IMR-90 (cell line): ENCODE measurements around the gene R3HDM2. TPM values are rescaled to one million over a fixed set of nuclear protein-coding genes. Genes with fewer than 3 reads are reported as not detected.

Source experiments
- ATAC-seq: fragments of 200-7000 bp; cut with Tn5 transposase; 2 replicates; pipeline ENCODE4 v1.9.1; 2020; ENCODE audit warnings: low read depth, mild to moderate bottlenecking, moderate library complexity
- BruUV-seq: library from RNA; stranded (reverse); fragments of 400-500 nt; replicated peaks from 2 replicates; lab custom pipeline; 2021; lab: Mats Ljungman, UMichigan
- CTCF ChIA-PET: fragments of 300-600 bp; formaldehyde crosslinking; extraction: SDS; loops from one replicate; lab custom pipeline; 2021; ENCODE audit warnings: antibody characterized with exemption; lab: Yijun Ruan, JAX
- POLR2A ChIA-PET: fragments of 300-600 bp; sonication (Branson Sonifier 250); formaldehyde crosslinking; loops from one replicate; lab custom pipeline; 2022; ENCODE audit warnings: antibody characterized with exemption; ENCODE audit not compliant: unreplicated experiment; lab: Charles Lee
- DNase-seq: peaks from one replicate; pipeline ENCODE4 v3.0.0; 2013
- H2AFZ ChIP-seq: replicated peaks from 2 replicates; pipeline ENCODE3; 2013; ENCODE audit warnings: low read length, mild to moderate bottlenecking; ENCODE audit not compliant: poor library complexity
- H2AK5ac ChIP-seq: 2 replicates; pipeline ENCODE4 v1.6.1; 2013; ENCODE audit warnings: low read depth, low read length, inconsistent platforms
- H2AK9ac ChIP-seq: replicated peaks from 2 replicates; pipeline ENCODE3; 2013; ENCODE audit warnings: mild to moderate bottlenecking, low read depth, low read length, moderate library complexity; ENCODE audit not compliant: poor library complexity
- H2BK120ac ChIP-seq: 2 replicates; pipeline ENCODE4 v1.6.1; 2013; ENCODE audit warnings: low read depth, low read length, inconsistent platforms
- H2BK15ac ChIP-seq: 3 replicates; pipeline ENCODE4 v1.6.1; 2013; ENCODE audit warnings: low read depth, low read length, inconsistent platforms
- H2BK20ac ChIP-seq: 2 replicates; pipeline ENCODE4 v1.6.1; 2013; ENCODE audit warnings: low read depth, mild to moderate bottlenecking, inconsistent platforms, low read length, moderate library complexity
- H2BK5ac ChIP-seq: 2 replicates; pipeline ENCODE4 v1.6.1; 2013; ENCODE audit warnings: mild to moderate bottlenecking, low read depth, low read length, inconsistent platforms; ENCODE audit not compliant: poor library complexity, severe bottlenecking
- H3K14ac ChIP-seq: replicated peaks from 2 replicates; pipeline ENCODE4 v1.6.1; 2013; ENCODE audit warnings: low read depth, low read length, inconsistent platforms
- H3K18ac ChIP-seq: 2 replicates; pipeline ENCODE4 v1.6.1; 2013; ENCODE audit warnings: low read depth, low read length, control low read depth
- H3K23ac ChIP-seq: 2 replicates; pipeline ENCODE4 v1.6.1; 2013; ENCODE audit warnings: low read depth, low read length, inconsistent platforms
- H3K27ac ChIP-seq: 2 replicates; pipeline ENCODE4 v1.5.1; 2013; ENCODE audit warnings: mild to moderate bottlenecking, control low read depth, low read length; ENCODE audit not compliant: insufficient read depth
- H3K27me3 ChIP-seq: 2 replicates; pipeline ENCODE4 v1.6.1; 2013; ENCODE audit warnings: low read length; ENCODE audit not compliant: control insufficient read depth, insufficient read depth
- H3K36me3 ChIP-seq: 2 replicates; pipeline ENCODE4 v1.6.1; 2013; ENCODE audit warnings: low read length, mixed read lengths; ENCODE audit not compliant: control insufficient read depth, insufficient read depth
- H3K4ac ChIP-seq: 2 replicates; pipeline ENCODE4 v1.6.1; 2013; ENCODE audit warnings: low read depth, low read length, inconsistent platforms
- H3K4me1 ChIP-seq: 2 replicates; pipeline ENCODE4 v1.6.1; 2013; ENCODE audit warnings: low read length, mixed read lengths; ENCODE audit not compliant: control insufficient read depth, insufficient read depth
- H3K4me2 ChIP-seq: 2 replicates; pipeline ENCODE4 v1.6.1; 2013; ENCODE audit warnings: low read depth, mild to moderate bottlenecking, control low read depth, low read length, moderate library complexity
- H3K4me3 ChIP-seq: 2 replicates; pipeline ENCODE4 v1.5.1; 2013; ENCODE audit warnings: low read depth, mild to moderate bottlenecking, control low read depth, low read length, moderate library complexity; ENCODE audit not compliant: insufficient read depth
- H3K56ac ChIP-seq: 2 replicates; pipeline ENCODE4 v1.6.1; 2013; ENCODE audit warnings: low read length, inconsistent platforms; ENCODE audit not compliant: insufficient read depth; ENCODE audit errors: extremely low read depth
- H3K79me1 ChIP-seq, 2 experiments: 2 replicates each; pipeline ENCODE4 v1.6.1; 2013; ENCODE audit warnings: low read length in 2 of 2, inconsistent platforms in 1 of 2, low read depth in 1 of 2
- H3K9ac ChIP-seq: 2 replicates; pipeline ENCODE4 v1.6.1; 2013; ENCODE audit warnings: low read depth, low read length, control low read depth
- H3K9me1 ChIP-seq: 2 replicates; pipeline ENCODE4 v1.6.1; 2013; ENCODE audit warnings: low read length, inconsistent platforms; ENCODE audit not compliant: insufficient read depth
- H3K9me3 ChIP-seq: 2 replicates; pipeline ENCODE4 v1.6.1; 2013; ENCODE audit warnings: low read length; ENCODE audit not compliant: control insufficient read depth, insufficient read depth
- H4K20me1 ChIP-seq: 2 replicates; pipeline ENCODE4 v1.6.1; 2013; ENCODE audit warnings: low read length, inconsistent platforms; ENCODE audit not compliant: insufficient read depth
- H4K5ac ChIP-seq: 2 replicates; pipeline ENCODE4 v1.6.1; 2013; ENCODE audit warnings: mild to moderate bottlenecking, low read depth, low read length, control low read depth
- H4K8ac ChIP-seq, 2 experiments: 2 replicates each; pipeline ENCODE4 v1.6.1; 2013; ENCODE audit warnings: low read depth in 2 of 2, low read length in 2 of 2, control low read depth in 1 of 2, inconsistent platforms in 1 of 2
- H4K91ac ChIP-seq: 2 replicates; pipeline ENCODE4 v1.6.1; 2013; ENCODE audit warnings: low read depth, low read length, inconsistent platforms; ENCODE audit not compliant: insufficient read depth
- BHLHE40 ChIP-seq: fragments of 150-350 bp; IDR thresholded peaks from 2 replicates; pipeline ENCODE4 v1.6.1; 2016; ENCODE audit warnings: mild to moderate bottlenecking, low read depth, low read length
- CEBPB ChIP-seq: IDR thresholded peaks from 2 replicates; pipeline ENCODE4 v1.6.1; 2012; ENCODE audit warnings: low read depth, low read length, improper control_type of control experiment
- CHD1 ChIP-seq: IDR thresholded peaks from 2 replicates; pipeline ENCODE4 v1.6.1; 2012; ENCODE audit warnings: low read depth, low read length, improper control_type of control experiment
- FOS ChIP-seq: fragments of 150-350 bp; IDR thresholded peaks from 2 replicates; pipeline ENCODE4 v1.6.1; 2016; ENCODE audit warnings: low read depth, low read length
- MAFK ChIP-seq: IDR thresholded peaks from 2 replicates; pipeline ENCODE4 v1.6.1; 2012; ENCODE audit warnings: low read depth, low read length, improper control_type of control experiment
- RAD21 ChIP-seq: IDR thresholded peaks from 2 replicates; pipeline ENCODE4 v1.6.1; 2012; ENCODE audit warnings: low read length, improper control_type of control experiment
- RFX5 ChIP-seq: IDR thresholded peaks from 2 replicates; pipeline ENCODE4 v1.8.0; 2012; ENCODE audit warnings: low read depth, mild to moderate bottlenecking, low read length, moderate library complexity
- USF2 ChIP-seq: fragments of 150-350 bp; IDR thresholded peaks from 2 replicates; pipeline ENCODE4 v1.6.1; 2017; ENCODE audit warnings: mild to moderate bottlenecking, antibody characterized with exemption, low read length, low read depth
- WGBS, 2 experiments: methylation state at CpG; one replicate each; pipeline versions ENCODE4 v1.1.5 to v1.1.7; 2013; ENCODE audit warnings: missing lambda C conversion rate in 2 of 2; ENCODE audit not compliant: insufficient read length in 1 of 2; ENCODE audit errors: extremely low coverage in 2 of 2; 5-methylcytosine and 5-hydroxymethylcytosine counted together
- dilution Hi-C: fragments of 300-500 bp; cut with HindIII; formaldehyde crosslinking; loops from one replicate; pipeline ENCODE4 v1.14.3; 2018; ENCODE audit warnings: low sequenced_read_pairs; ENCODE audit not compliant: unreplicated experiment
- in situ Hi-C: fragments of 300-500 bp; cut with MboI; formaldehyde crosslinking; loops from 3 replicates; pipeline ENCODE4 v1.14.3; 2019; ENCODE audit warnings: low sequenced_read_pairs, inconsistent platforms, mixed read lengths
- intact Hi-C: fragments of 100-400 bp; cut with micrococcal nuclease; formaldehyde crosslinking; loops from 2 replicates; pipeline ENCODE4 v1.10.0; 2022
- polyA plus RNA-seq, 3 experiments: library from polyadenylated mRNA; depleted of rRNA; stranded (reverse); fragments of >200 nt; gene quantifications; 2 replicates each; pipeline ENCODE4 v1.2.3, GENCODE V29; 2012; ENCODE audit warnings: low replicate concordance in 1 of 3
- total RNA-seq: library from RNA; depleted of rRNA; stranded (reverse); fragments of >200 nt; gene quantifications from 2 replicates; pipeline ENCODE4 v1.2.3, GENCODE V29; 2012

R3HDM2 gene
- total and polyA plus RNA-seq, 2 of the 4 experiments (the other 2 are of a cell fraction), result 7.5 to 28.4 TPM

DNA sequence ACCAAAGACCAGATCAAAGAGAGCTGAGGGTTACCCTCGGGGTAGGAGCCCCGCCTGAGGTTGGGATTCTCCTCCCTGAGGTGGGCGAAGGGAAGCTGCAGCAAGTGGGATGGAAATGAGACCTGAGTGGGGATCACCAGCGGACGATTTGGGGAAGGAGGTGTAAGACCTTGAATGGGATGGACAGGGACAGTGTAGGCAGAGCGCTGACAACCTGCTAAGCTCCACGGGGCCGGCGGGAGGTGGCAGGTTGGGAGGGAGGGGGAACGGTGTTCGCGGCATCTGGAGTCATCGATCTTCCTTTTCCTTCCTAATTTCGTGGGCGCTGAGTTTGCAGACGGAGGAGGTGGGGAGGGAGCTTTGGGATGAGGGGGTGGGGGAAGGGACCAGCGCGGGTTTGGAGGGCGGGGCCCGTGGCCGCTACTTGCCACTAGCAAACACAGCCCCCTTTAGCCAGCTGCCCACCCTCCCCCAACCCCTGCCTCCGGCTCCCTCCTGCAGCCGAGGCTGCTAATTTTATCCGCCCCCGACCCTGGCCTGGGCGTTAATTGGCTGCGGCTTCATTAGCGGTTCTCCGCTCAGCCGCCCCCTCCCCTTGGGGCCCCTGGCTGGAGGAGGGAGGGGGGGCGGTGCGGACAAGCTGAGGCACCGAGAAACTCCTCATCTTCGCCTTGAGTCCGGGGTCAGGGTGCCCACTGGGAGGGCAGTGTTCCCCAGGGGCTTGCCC, 204.1 kb downstream of the R3HDM2 start (continued):
- TF ChIP-seq RAD21, result no peak

DNA sequence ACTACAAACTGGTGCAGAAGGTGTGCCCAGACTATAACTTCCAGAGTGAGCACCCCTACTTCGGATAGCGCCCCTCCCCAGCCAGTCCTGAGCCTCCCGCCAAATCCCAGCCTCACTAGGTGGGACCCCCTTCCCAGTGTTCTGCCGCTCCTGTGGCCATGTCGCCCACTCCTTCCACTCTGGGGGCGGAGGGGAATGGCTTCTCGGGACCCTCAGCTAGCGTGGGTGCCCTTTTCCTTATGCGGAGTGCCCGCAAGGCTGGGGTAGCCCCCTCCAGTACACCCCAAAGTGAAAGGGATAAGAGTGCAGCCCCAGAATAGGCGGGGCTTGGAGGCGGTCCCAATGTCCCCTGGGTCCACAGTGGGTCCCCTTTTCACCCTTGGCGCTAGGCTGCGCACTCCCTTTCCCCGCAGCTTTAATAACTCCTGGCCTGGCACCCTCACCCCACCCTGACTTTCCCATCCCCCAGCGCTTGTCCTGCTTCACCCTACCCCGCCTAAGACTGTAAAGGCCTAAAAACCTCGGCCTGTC, 205.1 kb downstream of the R3HDM2 start:
- BruUV-seq, result no TSS peak
- Histone ChIP-seq H3K23ac (no peak overlapping the region), H3K14ac (no peak overlapping the region), H3K36me3 (peaks cover under 1% of the 10 kb centered on the region), H2BK15ac (no peak overlapping the region), H3K4me1 (peaks cover 6% of the 10 kb centered on the region), H2BK5ac (no peak overlapping the region), H3K4ac (no peak overlapping the region), H2BK120ac (no peak overlapping the region), H3K4me2 (no peak overlapping the region), H3K9me3 (no peaks in the 10 kb centered on the region), H3K79me1 (peaks cover 8 to 17% of the 10 kb centered on the region in 2 experiments; a peak in 3 of 4 replicates), H4K91ac (no peak overlapping the region), H3K9me1 (peaks cover 6% of the 10 kb centered on the region), H3K4me3 (no peak overlapping the region), H3K27me3 (peaks cover 27% of the 10 kb centered on the region), H3K56ac (no peak overlapping the region), H2BK20ac (no peak overlapping the region), H4K5ac (no peak overlapping the region), H2AK5ac (no peak overlapping the region), H3K18ac (no peak overlapping the region), H3K27ac (no peak overlapping the region), H4K20me1 (peaks cover 5% of the 10 kb centered on the region), H3K9ac (no peak overlapping the region), H4K8ac (no peak overlapping the region), H2AFZ (no peak overlapping the region), H2AK9ac (no peak overlapping the region)
- dilution Hi-C loops, result no loop called here
- ChIA-PET CTCF (no interaction called here), POLR2A (no interaction called here)
- TF ChIP-seq FOS, result no peak
- TF ChIP-seq USF2, result no peak
- TF ChIP-seq CEBPB, result no peak
- TF ChIP-seq BHLHE40, result no peak
- TF ChIP-seq MAFK, result no peak
- no peak for TF ChIP-seq CHD1
- no peak for TF ChIP-seq RFX5
- intact Hi-C loops, result no loop called here
- in situ Hi-C loops, result no loop called here
- no peak for DNase-seq
- no peak for ATAC-seq
- WGBS, 2 experiments, result 88% methylated on average over 5 of the region's 18 CpGs; no CpG with 5 or more reads in 1 of the 2 experiments
